Measurements from ENCODE around the gene UPB1.

The UPB1 gene

DNA sequence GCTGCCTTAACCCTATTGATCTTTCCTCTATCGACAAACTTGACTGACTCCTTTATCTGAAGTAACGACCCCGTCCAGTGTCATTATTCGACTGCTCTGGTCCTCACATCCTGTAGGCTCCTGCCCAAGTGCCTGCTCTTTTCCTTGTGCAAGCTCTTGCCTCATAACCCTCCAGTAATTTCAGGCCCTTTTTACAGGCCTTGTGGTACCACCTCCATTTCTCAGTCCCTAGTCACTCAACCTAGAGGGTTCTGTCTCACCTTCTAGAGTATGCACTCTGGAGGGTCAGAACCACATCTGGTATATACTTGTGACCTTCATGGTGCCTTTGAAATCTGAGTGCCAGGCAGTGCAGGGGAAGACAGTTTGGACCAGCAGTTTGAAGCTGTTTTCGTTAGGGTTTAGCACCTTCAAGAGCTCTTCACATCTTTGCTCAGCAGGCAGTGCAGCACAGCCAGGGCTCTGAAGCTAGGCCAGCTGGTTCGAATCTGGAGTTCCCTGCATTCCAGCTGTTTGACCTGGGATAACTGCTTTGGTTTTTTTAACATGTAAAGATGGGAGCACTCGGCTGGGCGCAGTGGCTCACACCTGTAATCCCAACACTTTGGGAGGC is 71.9 kb downstream of the UPB1 start:
- no peak for DNase-seq

DNA sequence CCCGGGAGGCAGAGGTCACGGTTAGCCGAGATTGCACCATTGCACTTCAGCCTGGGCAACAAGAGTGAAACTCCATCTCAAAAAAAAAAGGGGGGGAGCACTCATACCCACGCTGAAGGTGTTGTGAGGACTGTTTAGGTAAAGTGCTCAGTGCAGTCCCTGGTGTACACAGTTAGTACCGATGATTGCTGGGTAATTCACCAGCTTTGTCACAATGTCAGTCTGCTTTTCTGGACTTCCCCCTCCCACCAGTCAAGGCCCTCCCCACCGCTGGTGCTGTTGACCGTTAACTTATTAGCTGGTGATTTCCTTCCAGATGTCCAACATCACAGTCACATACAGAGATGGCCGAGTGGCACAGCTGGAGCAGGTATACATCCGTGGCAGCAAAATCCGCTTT is 72.5 kb downstream of the UPB1 start:
- no peak for DNase-seq

DNA sequence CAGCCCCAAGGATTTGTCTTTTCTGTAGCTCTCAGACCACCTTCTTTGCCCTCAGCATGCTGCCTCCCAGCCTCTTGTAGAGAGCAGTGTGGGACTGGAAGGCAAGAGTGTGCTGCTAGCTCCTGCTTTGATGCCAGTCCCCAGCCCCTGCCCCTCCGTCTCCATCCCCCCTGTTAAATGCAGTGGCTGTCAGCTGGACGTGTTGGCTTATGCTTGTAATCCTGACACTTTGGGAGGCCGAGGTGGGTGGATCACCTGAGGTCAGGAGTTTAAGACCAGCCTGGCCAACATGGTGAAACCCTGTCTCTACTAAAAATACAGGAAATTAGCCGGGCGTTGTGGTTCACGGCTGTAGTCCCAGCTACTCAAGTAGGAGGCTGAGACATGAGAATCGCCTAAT is 76.1 kb downstream of the UPB1 start:
- DNase-seq = no peak

DNA sequence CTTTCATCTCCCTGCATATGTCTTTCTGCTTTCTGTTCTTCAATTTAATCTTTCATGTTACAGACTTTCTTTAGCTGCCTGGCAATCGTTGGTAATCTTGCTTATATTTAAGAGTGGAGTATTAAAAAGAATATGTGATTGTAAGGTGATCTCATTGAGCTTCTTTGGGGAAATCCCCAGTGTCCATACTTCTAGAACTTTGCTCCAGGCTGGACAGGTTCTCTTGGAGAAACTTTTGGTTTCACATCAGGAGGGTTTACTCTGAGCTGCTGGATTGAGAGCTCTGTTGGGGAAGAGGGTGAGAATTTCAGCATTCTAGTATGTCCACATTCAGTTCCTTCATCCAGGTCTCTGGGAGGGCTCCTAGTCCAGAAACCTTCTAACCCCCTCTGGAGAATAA is 81.6 kb downstream of the UPB1 start:
- DNase-seq = no peak
